Adrenal gland (tissue), 12 donors: ENCODE results near the gene ITGB5. TPM values are rescaled to one million over a fixed set of nuclear protein-coding genes. Genes with fewer than 3 reads are reported as not detected.

Experiments used
- DNase-seq, 7 donors: peaks; one replicate each; pipeline ENCODE4 v3.0.0-alpha.2; 2019 to 2020
- H3K27ac ChIP-seq, 5 donors: fragments of 200-600 bp; sonication (generic) in 4 of 5; 1 replicate in 3 of 5; 2 replicates in 2 of 5; pipeline versions ENCODE4 v1.5.1 to v1.8.0; 2016 to 2020; ENCODE audit warnings: mild to moderate bottlenecking in 1 of 5
- H3K27me3 ChIP-seq: fragments of 200-600 bp; 2 replicates; pipeline ENCODE4 v1.8.0; 2021
- H3K36me3 ChIP-seq, 2 donors: fragments of 200-600 bp; replicated peaks in 1 of 2; 1 replicate in 1 of 2; 2 replicates in 1 of 2; pipeline versions ENCODE4 v1.5.1 to v1.8.0; 2018 to 2022
- H3K4me1 ChIP-seq, 2 donors: fragments of 200-600 bp; replicated peaks in 1 of 2; 1 replicate in 1 of 2; 2 replicates in 1 of 2; pipeline versions ENCODE4 v1.5.1 to v1.8.0; 2018 to 2021
- H3K4me3 ChIP-seq, 4 donors: fragments of 200-600 bp; sonication (generic) in 3 of 4; one replicate each; pipeline ENCODE4 v1.5.1; 2016 to 2018
- H3K9me3 ChIP-seq, 3 donors: fragments of 200-600 bp; sonication (generic) in 1 of 3; replicated peaks in 1 of 3; 1 replicate in 2 of 3; 2 replicates in 1 of 3; pipeline versions ENCODE4 v1.5.1 to v1.8.0; 2016 to 2021
- CTCF ChIP-seq, 6 experiments: fragments of 450-650 bp in 4 of 6; fragments of 200-600 bp in 2 of 6; sonication (generic) in 1 of 6; IDR thresholded peaks; 1 replicate in 5 of 6; 2 replicates in 1 of 6; pipeline versions ENCODE4 v1.5.1 to v1.8.0; 2016 to 2021; ENCODE audit warnings: antibody characterized with exemption in 6 of 6, mild to moderate bottlenecking in 2 of 6, moderate library complexity in 1 of 6
- POLR2A ChIP-seq, 2 donors: fragments of 450-650 bp; IDR thresholded peaks; one replicate each; pipeline ENCODE4 v1.6.1; 2017; ENCODE audit warnings: antibody characterized with exemption in 2 of 2, mild to moderate bottlenecking in 2 of 2, moderate library complexity in 1 of 2
- WGBS, 4 donors: extraction: QIAGEN DNeasy Blood & Tissue Kit in 2 of 4; methylation state at CpG; one replicate each; pipeline versions ENCODE4 v1.1.5 to v1.1.7; 2013 to 2017; 5-methylcytosine and 5-hydroxymethylcytosine counted together
- intact Hi-C, 2 donors: fragments of 100-400 bp; cut with DNase I; formaldehyde crosslinking; loops; one replicate each; pipeline versions ENCODE4 v1.14.1 to v1.15.0; 2022 to 2023
- polyA plus RNA-seq, 3 donors: library from polyadenylated mRNA; stranded (reverse); fragments of 200-250 nt in 2 of 3; fragments of 350-450 nt in 1 of 3; fragmentation: Illumina TruSeq in 1 of 3; extraction: RNeasy Lipid Tissue Mini Kit (QIAGEN cat#74804) in 1 of 3; gene quantifications; one replicate each; pipeline ENCODE4 v1.2.3, GENCODE V29; 2013 to 2014
- total RNA-seq, 9 donors: library from RNA; depleted of rRNA in 4 of 9; stranded (reverse); fragments of >200 nt in 4 of 9; fragments of 120-200 nt in 1 of 9; fragmentation: NEBNext Ultra II Directional in 1 of 9; extraction: Animal tissue kit (Norgen Biotek cat#: 25700) in 1 of 9; gene quantifications; one replicate each; pipeline versions ENCODE4 v1.1.0 to v1.2.4, GENCODE V29; 2013 to 2023
- donor health status: healthy with polysubstance abuse.
- donor health status: Bipolar disorder and iron deficiency.
- donor health status: DM: yes; HTN: yes; CAD: no.
- donor health status: DM: no; HTN: no; CAD: no.
- donor health status: DM: no; HTN: no; CAD: no.
- donor health status: DM: yes; HTN: yes; CAD: no.

Gene ITGB5
- total and polyA plus RNA-seq, 12 donors, result 9.4 to 404 (median 94.8) TPM

- Histone ChIP-seq H3K27ac (no peak overlapping the region), H3K36me3 (no peaks in the 10 kb centered on the region), H3K4me1 (peaks cover 21 to 50% of the 10 kb centered on the region in 2 donors), H3K9me3 (no peaks in the 10 kb centered on the region), H3K4me3 (no peak overlapping the region), H3K27me3 (no peaks in the 10 kb centered on the region)
- TF ChIP-seq POLR2A (IDR thresholded peaks at IDR 0.05), result no peak
- no peak for TF ChIP-seq CTCF (IDR thresholded peaks at IDR 0.05)
- intact Hi-C loops, result no loop called here
- WGBS, 4 donors, result 78 to 93% (median 86%) methylated on average over 5 of the region's 5 CpGs
- DNase-seq, result no peak
Observed at GRCh38 chr3:124777762-124778470, 109.2 kb downstream of the ITGB5 start.

GRCh38 chr3:124776856-124777255 lies 110.3 kb downstream of the ITGB5 start:
- Histone ChIP-seq H3K27ac (no peak overlapping the region), H3K9me3 (no peaks in the 10 kb centered on the region), H3K4me1 (peaks cover 29 to 55% of the 10 kb centered on the region in 2 donors), H3K36me3 (no peaks in the 10 kb centered on the region), H3K27me3 (no peaks in the 10 kb centered on the region), H3K4me3 (no peak overlapping the region)
- no peak for TF ChIP-seq POLR2A (IDR thresholded peaks at IDR 0.05)
- no peak for TF ChIP-seq CTCF (IDR thresholded peaks at IDR 0.05)
- WGBS, 4 donors, result 76 to 85% (median 80%) methylated on average over 5 of the region's 5 CpGs
- intact Hi-C loops, result no loop called here
- no peak for DNase-seq

GRCh38 chr3:124775877-124776276 lies 111.3 kb downstream of the ITGB5 start:
- intact Hi-C loops, result no loop called here
- Histone ChIP-seq H3K36me3 (no peaks in the 10 kb centered on the region), H3K4me1 (peaks cover 21 to 55% of the 10 kb centered on the region in 2 donors), H3K27me3 (no peaks in the 10 kb centered on the region), H3K27ac (no peak overlapping the region), H3K9me3 (no peaks in the 10 kb centered on the region), H3K4me3 (no peak overlapping the region)
- no peak for TF ChIP-seq POLR2A (IDR thresholded peaks at IDR 0.05)
- no peak for TF ChIP-seq CTCF (IDR thresholded peaks at IDR 0.05)
- DNase-seq, result no peak
- WGBS, 4 donors, result 88 to 97% (median 93%) methylated on average over 8 to 9 of the region's 9 CpGs

- DNase-seq, result no peak
- no peaks in the 10 kb centered on the region for H3K9me3 ChIP-seq
- H3K27me3 ChIP-seq, result no peaks in the 10 kb centered on the region
- no peak overlapping the region for H3K4me3 ChIP-seq
- H3K36me3 ChIP-seq, result no peaks in the 10 kb centered on the region
- H3K4me1 ChIP-seq, result peaks cover 16 to 54% of the 10 kb centered on the region in 2 donors
- H3K27ac ChIP-seq, result peak overlapping the region in 1 of 5 donors; percentile 84
- WGBS, 4 donors, result 81 to 93% (median 86%) methylated on average over 6 to 7 of the region's 7 CpGs
- TF ChIP-seq POLR2A (IDR thresholded peaks at IDR 0.05) (no peak), CTCF (IDR thresholded peaks at IDR 0.05) (no peak)
- intact Hi-C loops, result no loop called here
Observed at GRCh38 chr3:124774841-124775402, 112.2 kb downstream of the ITGB5 start.
